Kasumi-1 (cell line): ENCODE results near the gene ICE1.
"Not testable (repeated sequence)": the region's sequence is repeated elsewhere in the genome, so short reads cannot be mapped to it uniquely, and the experiment has no call there.

Experiments used
- DNase-seq, 2 experiments: peaks; one replicate each; lab custom pipeline; 2025; lab: John Stamatoyannopoulos, UW

ICE1 gene

DNA sequence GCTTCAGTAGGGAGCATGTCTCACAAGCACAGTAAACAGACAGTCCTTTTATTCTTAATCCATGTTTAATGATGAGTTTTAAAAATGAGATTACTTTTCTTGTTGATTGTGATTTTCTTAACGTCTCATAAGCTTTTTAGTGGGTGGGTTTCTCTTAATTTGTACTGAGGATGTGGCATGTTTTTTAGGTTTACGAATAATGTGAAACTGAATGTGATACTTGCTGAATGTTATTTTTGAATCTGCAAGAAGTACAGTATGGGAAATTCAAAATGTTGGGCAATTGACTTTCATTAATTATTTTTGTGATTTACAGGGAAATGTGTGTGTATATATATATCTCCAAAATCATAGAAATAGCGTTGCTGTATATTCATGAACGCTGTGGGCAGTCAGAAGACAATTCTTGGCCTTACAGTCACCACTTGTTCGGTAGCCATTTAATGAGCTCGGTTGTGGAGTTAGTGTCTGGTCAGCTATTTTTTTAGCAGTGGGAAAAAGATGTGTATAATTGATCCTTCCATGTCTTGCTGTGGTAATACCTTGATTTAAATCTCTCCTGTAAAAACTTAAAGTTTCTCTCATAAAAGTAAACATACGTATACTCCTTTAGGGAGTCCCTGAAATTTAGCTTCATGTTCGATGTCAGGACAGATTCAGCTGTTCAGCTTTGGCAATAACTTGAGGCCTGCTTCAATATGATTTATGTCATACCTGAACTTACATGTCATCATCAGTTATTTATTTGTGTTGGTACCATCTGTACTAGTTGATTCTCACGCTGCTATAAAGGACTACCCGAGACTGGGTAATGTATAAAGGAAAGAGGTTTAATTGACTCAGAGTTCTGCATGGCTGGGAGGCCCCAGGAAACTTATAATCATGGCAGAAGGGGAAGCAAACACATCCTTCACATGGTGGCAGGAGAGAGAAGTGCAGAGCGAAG lies 15.0 kb downstream of the ICE1 start:
- no peak for DNase-seq

DNA sequence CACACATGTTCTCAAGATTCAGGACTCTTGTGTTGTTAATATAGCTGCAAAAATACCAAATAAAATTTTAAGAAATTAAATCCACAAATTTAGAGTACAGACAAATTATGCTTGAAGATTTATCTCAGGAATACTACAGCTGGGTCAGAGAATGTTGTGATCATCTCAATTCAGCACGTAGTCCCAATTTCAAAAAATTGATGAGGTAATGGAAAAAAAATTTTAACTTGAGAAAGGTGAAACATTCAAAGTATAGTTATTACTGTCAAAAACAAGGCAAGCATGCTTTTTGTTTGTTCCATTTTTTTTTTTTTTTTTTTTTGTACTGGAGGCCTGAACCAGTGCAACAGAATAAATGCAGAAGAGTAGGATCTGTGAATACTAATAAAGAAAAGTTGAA lies 29.4 kb downstream of the ICE1 start:
- DNase-seq = no peak

GRCh38 chr5:5453131-5453530 lies 30.7 kb downstream of the ICE1 start:
- no peak for DNase-seq

DNA sequence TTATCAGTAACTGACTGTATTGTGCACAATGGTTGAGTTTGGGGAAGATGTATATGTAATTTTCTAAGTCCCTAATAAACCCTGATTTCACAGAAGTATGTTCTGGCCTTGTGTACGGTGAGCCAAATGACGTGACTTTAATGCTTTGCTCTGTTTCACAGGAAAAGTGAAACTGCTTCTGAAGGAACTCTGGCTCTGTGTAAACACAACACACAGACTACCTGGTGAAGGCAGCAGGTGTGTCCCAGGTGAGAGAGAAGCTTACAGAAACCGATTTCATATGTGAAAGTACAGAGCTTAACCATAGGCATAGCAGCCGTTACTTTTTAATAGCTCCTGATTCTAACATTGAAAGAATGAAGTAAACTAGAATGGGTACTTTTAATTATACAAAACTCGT lies 31.9 kb downstream of the ICE1 start:
- DNase-seq = no peak

- no peak for DNase-seq
Observed at GRCh38 chr5:5456858-5457257, 34.4 kb downstream of the ICE1 start.

DNA sequence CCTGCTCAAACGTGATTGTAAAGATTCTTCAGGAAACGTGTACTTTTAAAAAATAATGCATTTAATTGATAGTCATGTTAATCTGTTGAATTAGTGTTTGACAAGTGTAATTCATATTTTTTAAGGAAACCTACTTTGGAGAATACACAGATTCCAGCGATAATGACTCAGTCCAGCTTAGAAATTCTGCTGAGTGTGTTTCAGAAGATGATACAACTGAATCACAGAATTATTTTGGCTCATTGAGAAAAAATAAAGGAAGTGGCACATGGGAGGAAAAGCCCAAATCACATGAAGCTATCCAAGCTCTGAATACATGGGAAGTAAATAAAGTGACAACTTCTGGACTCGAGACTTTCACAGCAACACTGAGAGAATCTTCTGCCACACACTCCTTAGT lies 37.8 kb downstream of the ICE1 start:
- DNase-seq = no peak

- DNase-seq = no peak
Observed at GRCh38 chr5:5461012-5461411, 38.5 kb downstream of the ICE1 start.

- no peak for DNase-seq
Observed at GRCh38 chr5:5464036-5464715, 41.7 kb downstream of the ICE1 start.

GRCh38 chr5:5466227-5466626 lies 43.8 kb downstream of the ICE1 start:
- no peak for DNase-seq

- DNase-seq = no peak
Observed at GRCh38 chr5:5467737-5468136, 45.3 kb downstream of the ICE1 start.

GRCh38 chr5:5470933-5471332 lies 48.5 kb downstream of the ICE1 start:
- DNase-seq = no peak

- no peak for DNase-seq
Observed at GRCh38 chr5:5473226-5473625, 50.7 kb downstream of the ICE1 start.

DNA sequence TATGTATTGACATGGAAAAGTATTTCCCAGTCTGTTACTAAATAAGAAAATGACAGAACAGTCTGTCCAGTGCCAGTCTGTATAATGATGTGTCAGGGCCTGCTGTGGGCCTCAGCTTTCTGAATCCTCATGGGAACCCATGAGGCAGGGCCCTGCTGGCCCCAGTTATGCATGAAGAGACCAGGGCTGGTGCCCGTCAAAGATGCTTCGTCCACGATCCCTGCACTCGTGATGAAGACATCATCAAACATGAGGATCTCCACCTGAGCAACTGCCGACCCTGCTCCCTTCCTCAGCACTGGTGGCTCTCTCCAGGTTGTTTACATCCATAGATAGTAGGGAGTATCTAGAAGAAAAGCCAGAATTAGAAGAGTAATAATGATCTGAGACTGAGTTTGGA lies 52.5 kb downstream of the ICE1 start:
- DNase-seq = no peak

GRCh38 chr5:5475975-5476374 lies 53.5 kb downstream of the ICE1 start:
- DNase-seq = no peak

DNA sequence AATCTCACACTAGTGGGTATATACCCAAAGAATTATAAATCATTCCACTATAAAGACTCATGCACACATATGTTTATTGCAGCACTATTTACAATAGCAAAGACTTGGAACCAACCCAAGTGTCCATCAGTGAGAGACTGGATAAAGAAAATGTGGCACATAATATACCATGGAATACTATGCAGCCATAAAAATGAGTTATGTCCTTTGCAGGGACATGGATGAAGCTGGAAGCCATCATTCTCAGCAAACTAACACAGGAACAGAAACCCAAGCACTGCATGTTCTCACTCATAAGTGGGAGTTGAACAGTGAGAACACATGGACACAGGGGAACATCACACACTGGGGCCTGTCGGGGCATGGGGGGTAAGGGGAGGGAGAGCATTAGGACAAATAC lies 57.1 kb downstream of the ICE1 start:
- not testable (repeated sequence) for DNase-seq

GRCh38 chr5:5480481-5481111 lies 58.1 kb downstream of the ICE1 start:
- no peak for DNase-seq

DNA sequence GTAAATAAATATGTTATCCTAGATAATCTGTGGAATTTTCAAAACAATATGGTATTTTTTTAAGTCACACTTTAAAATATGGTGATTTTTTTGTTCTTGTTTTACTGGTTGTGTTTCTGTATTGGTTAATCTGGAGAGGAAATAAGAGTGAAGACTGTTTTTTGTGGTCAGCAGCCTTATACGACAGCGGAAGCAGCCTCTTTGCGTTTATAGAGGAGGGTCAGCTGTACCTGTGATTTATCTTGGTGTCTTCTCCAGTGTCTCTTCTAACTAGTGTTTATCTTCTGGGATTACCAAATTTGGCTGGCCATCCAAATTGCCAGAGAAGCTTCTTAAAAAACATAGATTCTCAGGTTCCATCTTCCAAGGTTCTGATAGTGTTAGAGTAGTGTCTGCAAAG lies 58.7 kb downstream of the ICE1 start:
- DNase-seq = no peak

DNA sequence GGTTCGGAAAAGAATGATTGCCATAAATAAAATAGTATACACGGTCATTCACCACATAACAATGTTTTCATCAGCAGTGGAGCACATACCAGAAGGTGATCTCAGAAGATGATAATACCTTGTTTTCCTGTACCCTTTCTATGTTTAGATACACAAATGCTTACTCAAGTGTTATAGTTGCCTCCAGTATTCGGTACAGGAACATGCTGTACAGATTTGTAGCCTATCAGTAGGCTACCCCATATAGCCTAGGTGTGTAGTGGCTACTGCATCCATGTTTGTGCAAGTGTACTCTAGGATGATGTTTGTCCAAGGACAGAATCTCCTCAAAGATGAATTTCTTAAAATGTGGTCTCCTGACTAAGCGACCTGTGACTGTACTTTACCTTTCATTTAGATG lies 59.2 kb downstream of the ICE1 start:
- no peak for DNase-seq

DNA sequence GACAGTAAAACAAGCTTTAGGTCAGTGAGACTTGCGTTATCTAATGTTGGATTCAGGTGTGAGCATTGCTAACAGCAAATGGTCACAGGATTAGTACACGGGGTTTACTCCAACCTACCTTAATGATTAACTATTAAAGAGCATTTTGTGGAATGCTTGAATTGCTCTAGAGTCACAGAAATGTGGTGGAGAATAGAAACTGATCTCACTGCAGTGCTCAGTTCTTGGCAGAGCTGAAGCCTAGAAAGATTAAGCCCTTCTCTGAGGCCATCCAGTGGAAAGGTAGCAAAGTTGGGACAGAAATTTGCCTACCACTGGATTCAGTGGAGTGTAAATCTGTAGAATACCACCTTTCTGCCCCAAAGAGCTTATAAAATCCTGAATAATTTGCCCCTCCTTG lies 60.9 kb downstream of the ICE1 start:
- DNase-seq = no peak

GRCh38 chr5:5483880-5484598 lies 61.6 kb downstream of the ICE1 start:
- no peak for DNase-seq

DNA sequence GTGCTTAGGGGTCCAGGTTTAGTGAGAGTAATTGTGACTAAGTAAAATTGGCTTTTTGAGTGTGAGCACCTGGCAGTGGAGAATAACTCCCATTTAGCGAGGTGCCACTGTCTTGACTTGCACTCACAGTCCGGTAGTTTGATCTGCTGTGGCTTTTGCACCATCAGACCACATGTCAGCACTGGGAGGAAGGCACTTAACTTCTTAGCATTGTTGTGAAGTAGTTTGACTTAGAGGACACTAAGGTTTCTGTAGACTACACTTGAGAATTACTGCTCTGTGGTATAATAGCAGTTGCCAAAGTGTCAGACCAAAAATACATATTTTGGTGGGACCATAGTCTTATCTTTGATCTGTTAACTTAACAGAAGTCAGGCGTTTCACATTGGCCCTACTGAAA lies 63.6 kb downstream of the ICE1 start:
- no peak for DNase-seq
